Measurements from ENCODE around the gene PAX2. TPM values are rescaled to one million over a fixed set of nuclear protein-coding genes. Genes with fewer than 3 reads are reported as not detected.

The PAX2 gene
- total RNA-seq, 1 experiment from 2014 or later, result not detected

GRCh38 chr10:100826661-100826982 is 81.2 kb downstream of the PAX2 start:
- H3K23me2 ChIP-seq (ENCODE audit: insufficient read length, low read depth, low read length, poor library complexity, severe bottlenecking), result peaks cover 14% of the 10 kb centered on the region
- Mint-ChIP-seq H3K4me1 (peaks cover 24 to 34% of the 10 kb centered on the region in 2 experiments), H3K9me3 (peaks cover 0 to 4% of the 10 kb centered on the region in 2 experiments; a peak in 2 of 5 replicates), H3K4me3 (peak overlapping the region; percentile 34 to 56; a peak in 2 of 5 replicates), H3K36me3 (ENCODE audit: insufficient read depth in 1 of 3, low read depth in 3 of 3) (peaks cover 0 to 2% (median 0%) of the 10 kb centered on the region in 3 experiments; a peak in 2 of 7 replicates), H3K27me3 (ENCODE audit: low read depth) (peaks cover 49% of the 10 kb centered on the region), H3K27ac (no peak overlapping the region)
- peaks cover 92% of the 10 kb centered on the region for H3K27me3 ChIP-seq (ENCODE audit: insufficient read depth, low read length)
- WGBS (ENCODE audit: extremely low coverage, insufficient read length, low lambda C conversion rate), result no CpG with 5 or more reads among the region's 41 CpGs
- H2BK120ac ChIP-seq (ENCODE audit: low read depth, low read length, poor library complexity, severe bottlenecking), result no peak overlapping the region
- no peak overlapping the region for H2BK5ac ChIP-seq (ENCODE audit: insufficient read length, low read length)
- no peaks in the 10 kb centered on the region for H3K79me2 ChIP-seq (ENCODE audit: insufficient read depth, low read length)
- peak overlapping the region; percentile 38 for H3K4me2 ChIP-seq (ENCODE audit: insufficient read depth, insufficient read length, low read length)
- H4K5ac ChIP-seq (ENCODE audit: insufficient read length, low read depth, low read length), result no peak overlapping the region
- no peak overlapping the region for H3T11ph ChIP-seq (ENCODE audit: low read length)
- H3K4me1 ChIP-seq (ENCODE audit: insufficient read depth, low read length), result no peaks in the 10 kb centered on the region
- H2BK20ac ChIP-seq (ENCODE audit: low read depth, low read length, poor library complexity, severe bottlenecking), result no peak overlapping the region
- no peak overlapping the region for H4K91ac ChIP-seq (ENCODE audit: insufficient read length, low read depth, low read length)
- no peak overlapping the region for H2AFZ ChIP-seq (ENCODE audit: low read length)
- H3K18ac ChIP-seq (ENCODE audit: insufficient read length, low read depth, low read length), result no peak overlapping the region
- no peak overlapping the region for H4K8ac ChIP-seq (replicated peaks; ENCODE audit: insufficient read length, low read depth, low read length)
- H3K79me1 ChIP-seq (ENCODE audit: insufficient read depth, low read depth, low read length, poor library complexity, severe bottlenecking), result no peaks in the 10 kb centered on the region
- H3K9me3 ChIP-seq (ENCODE audit: control insufficient read depth, low read depth, low read length), result no peaks in the 10 kb centered on the region
- H3K27ac ChIP-seq (ENCODE audit: insufficient read length, low read depth, low read length), result no peak overlapping the region
- H2BK12ac ChIP-seq (ENCODE audit: insufficient read length, low read depth, low read length), result no peak overlapping the region
- no peak for DNase-seq
- H3K56ac ChIP-seq (ENCODE audit: insufficient read length, low read depth, low read length), result no peak overlapping the region
- H3K4ac ChIP-seq (ENCODE audit: low read depth, low read length), result no peak overlapping the region
- H3K14ac ChIP-seq (ENCODE audit: insufficient read depth, low read length), result no peak overlapping the region
- TF ChIP-seq, protein P1, sequence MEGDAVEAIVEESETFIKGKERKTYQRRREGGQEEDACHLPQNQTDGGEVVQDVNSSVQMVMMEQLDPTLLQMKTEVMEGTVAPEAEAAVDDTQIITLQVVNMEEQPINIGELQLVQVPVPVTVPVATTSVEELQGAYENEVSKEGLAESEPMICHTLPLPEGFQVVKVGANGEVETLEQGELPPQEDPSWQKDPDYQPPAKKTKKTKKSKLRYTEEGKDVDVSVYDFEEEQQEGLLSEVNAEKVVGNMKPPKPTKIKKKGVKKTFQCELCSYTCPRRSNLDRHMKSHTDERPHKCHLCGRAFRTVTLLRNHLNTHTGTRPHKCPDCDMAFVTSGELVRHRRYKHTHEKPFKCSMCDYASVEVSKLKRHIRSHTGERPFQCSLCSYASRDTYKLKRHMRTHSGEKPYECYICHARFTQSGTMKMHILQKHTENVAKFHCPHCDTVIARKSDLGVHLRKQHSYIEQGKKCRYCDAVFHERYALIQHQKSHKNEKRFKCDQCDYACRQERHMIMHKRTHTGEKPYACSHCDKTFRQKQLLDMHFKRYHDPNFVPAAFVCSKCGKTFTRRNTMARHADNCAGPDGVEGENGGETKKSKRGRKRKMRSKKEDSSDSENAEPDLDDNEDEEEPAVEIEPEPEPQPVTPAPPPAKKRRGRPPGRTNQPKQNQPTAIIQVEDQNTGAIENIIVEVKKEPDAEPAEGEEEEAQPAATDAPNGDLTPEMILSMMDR (conservative IDR thresholded peaks at IDR 0.05), result no peak
- H3K23ac ChIP-seq (ENCODE audit: insufficient read length, low read depth, low read length), result no peak overlapping the region
- no peaks in the 10 kb centered on the region for H4K20me1 ChIP-seq (ENCODE audit: control insufficient read depth, insufficient read depth, insufficient read length)
- H2BK15ac ChIP-seq (ENCODE audit: low read depth, low read length), result no peak overlapping the region
- H2AK5ac ChIP-seq (ENCODE audit: insufficient read length, low read length), result no peak overlapping the region
- H3K9ac ChIP-seq (ENCODE audit: extremely low read depth, insufficient read length, low read length), result no peak overlapping the region
